HG02798 (cell line): ENCODE data around the gene SEMA4A.

Source experiments
- ATAC-seq: cut with Tn5 transposase; IDR thresholded peaks from one replicate; pipeline ENCODE4 v1.9.1; 2021; ENCODE audit warnings: mild to moderate bottlenecking; ENCODE audit not compliant: unreplicated experiment, poor library complexity

Gene SEMA4A

GRCh38 chr1:156221986-156222692 is 68.8 kb downstream of the SEMA4A start:
- ATAC-seq, result no peak

DNA sequence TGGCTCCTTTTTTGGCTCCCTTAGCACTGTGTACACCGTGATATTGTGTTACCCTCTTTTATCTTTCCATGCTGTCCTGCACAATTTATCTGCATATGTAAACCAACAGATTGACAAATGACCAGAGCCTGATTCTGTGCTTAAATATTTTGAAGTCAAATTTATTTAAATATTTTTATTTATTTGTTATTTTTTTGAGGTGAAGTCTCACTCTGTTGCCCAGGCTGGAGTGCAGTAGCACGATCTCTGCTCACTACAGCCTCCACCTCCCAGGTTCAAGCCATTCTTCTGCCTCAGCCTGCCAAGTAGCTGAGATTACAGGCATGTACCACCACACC is 72.3 kb downstream of the SEMA4A start:
- ATAC-seq, result peak; percentile 6

GRCh38 chr1:156226116-156226538 is 72.7 kb downstream of the SEMA4A start:
- peak; percentile 82 for ATAC-seq

DNA sequence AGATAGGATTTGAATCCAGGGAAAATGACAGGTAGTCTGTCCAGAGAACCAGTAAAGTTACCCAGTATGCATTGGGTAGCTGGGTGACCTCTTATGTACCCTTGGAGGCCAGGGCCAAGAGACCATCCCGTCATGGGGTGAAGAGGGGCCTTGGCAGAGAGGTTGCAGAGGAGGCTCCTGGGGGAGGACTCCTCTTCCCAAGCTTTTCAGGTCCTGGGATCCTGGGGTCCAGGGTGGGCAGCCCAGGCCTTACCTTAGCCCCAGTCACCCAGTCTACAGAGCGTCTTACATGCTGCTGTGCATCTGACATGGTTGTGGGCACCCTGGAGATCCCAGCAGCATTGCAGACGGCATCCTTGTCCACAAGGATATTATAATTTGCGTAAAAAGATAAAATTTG is 73.4 kb downstream of the SEMA4A start:
- ATAC-seq, result peak; percentile 3
